ENCODE measurements around the gene DEAF1. TPM values are rescaled to one million over a fixed set of nuclear protein-coding genes. Genes with fewer than 3 reads are reported as not detected.

The DEAF1 gene
- total RNA-seq, 1 experiment from 2014 or later, result 31.9 TPM

DNA sequence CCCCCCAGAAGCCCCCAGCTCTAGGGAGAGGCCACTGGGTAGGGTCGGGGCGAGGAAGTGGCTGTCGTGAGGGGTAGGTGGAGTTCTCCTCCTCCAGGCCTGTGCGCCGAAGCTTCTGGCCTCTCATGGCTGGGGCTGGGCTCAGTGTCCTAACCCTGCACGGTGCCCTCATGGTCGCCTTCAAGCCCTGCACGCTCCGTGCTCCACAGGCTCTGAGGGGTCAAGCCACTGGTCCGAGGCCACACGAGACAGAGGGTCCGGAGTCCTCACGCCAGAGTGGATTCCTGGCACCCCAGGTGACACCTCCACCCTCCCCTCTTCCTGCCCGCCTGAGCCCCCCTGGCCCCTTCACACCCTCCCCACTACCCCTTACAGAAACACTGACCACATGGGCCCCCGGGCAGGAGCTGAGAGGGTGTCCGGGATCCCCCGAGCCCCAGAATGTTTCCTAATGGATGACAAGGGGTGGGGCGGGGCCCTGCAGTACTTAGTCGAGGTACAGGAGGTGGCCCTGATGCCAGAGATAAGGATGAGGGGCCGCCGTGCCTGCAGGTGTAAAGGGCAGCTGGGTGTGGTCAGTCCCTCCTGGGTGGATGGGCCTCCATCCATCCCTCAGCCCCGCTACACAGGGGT, 69.3 kb downstream of the DEAF1 start:
- POLR2A ChIA-PET (ENCODE audit: unreplicated experiment), result no interaction called here
- no peak overlapping the region for H3K27ac ChIP-seq (ENCODE audit: low read length)
- H2AFZ ChIP-seq (ENCODE audit: low read length), result no peak overlapping the region
- H3F3A ChIP-seq (ENCODE audit: low read length, unreplicated experiment), result no peaks in the 10 kb centered on the region
- intact Hi-C loops (cut with micrococcal nuclease), result no loop called here
- H3K4me2 ChIP-seq (ENCODE audit: low read length), result no peak overlapping the region
- H3K4me1 ChIP-seq (ENCODE audit: insufficient read depth, low read length), result peaks cover 7% of the 10 kb centered on the region; the same call in 1 of the 2 replicates
- H3K4me3 ChIP-seq (ENCODE audit: low read length), result no peak overlapping the region
- no TSS peak for BruUV-seq (replicated peaks)
- H3K27me3 ChIP-seq (ENCODE audit: low read length), result no peaks in the 10 kb centered on the region
- DNase-seq (no peak), ATAC-seq (no peak)
- no peak for TF ChIP-seq EZH2 (IDR thresholded peaks at IDR 0.05; ENCODE audit: low read length, unreplicated experiment)
- no peak for TF ChIP-seq EZH2phosphoT487 (IDR thresholded peaks at IDR 0.05; ENCODE audit: borderline replicate concordance, low read length)
- TF ChIP-seq, protein P1, sequence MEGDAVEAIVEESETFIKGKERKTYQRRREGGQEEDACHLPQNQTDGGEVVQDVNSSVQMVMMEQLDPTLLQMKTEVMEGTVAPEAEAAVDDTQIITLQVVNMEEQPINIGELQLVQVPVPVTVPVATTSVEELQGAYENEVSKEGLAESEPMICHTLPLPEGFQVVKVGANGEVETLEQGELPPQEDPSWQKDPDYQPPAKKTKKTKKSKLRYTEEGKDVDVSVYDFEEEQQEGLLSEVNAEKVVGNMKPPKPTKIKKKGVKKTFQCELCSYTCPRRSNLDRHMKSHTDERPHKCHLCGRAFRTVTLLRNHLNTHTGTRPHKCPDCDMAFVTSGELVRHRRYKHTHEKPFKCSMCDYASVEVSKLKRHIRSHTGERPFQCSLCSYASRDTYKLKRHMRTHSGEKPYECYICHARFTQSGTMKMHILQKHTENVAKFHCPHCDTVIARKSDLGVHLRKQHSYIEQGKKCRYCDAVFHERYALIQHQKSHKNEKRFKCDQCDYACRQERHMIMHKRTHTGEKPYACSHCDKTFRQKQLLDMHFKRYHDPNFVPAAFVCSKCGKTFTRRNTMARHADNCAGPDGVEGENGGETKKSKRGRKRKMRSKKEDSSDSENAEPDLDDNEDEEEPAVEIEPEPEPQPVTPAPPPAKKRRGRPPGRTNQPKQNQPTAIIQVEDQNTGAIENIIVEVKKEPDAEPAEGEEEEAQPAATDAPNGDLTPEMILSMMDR (conservative IDR thresholded peaks at IDR 0.05; ENCODE audit: low read depth, low read length), result no peak
- H3K9ac ChIP-seq (ENCODE audit: low read length), result no peak overlapping the region
- no peaks in the 10 kb centered on the region for H3K79me2 ChIP-seq (ENCODE audit: low read length)
- no peaks in the 10 kb centered on the region for H3K9me2 ChIP-seq (replicated peaks; ENCODE audit: low read length)
- H3K9me3 ChIP-seq (ENCODE audit: low read length), result no peaks in the 10 kb centered on the region
- no peaks in the 10 kb centered on the region for H4K20me1 ChIP-seq (ENCODE audit: low read length)
- CTCF ChIA-PET, result no interaction called here
- no peaks in the 10 kb centered on the region for H3K36me3 ChIP-seq (ENCODE audit: low read depth, low read length)

GRCh38 chr11:624705-625635, 70.1 kb downstream of the DEAF1 start, which contains the start of gene CDHR5:
CDHR5 (minus strand) TSS chr11:624955; CDS start chr11:624902, 53 bp downstream.
- intact Hi-C loops (cut with micrococcal nuclease), result no loop called here
- Histone ChIP-seq H2AFZ (ENCODE audit: low read length) (no peak within 1 kb of the TSS), H3K4me3 (ENCODE audit: low read length) (no peak within 1 kb of the TSS), H3K9me3 (ENCODE audit: low read length) (no peaks in the 10 kb centered on the region), H3K79me2 (ENCODE audit: low read length) (no peaks in the 10 kb centered on the region), H3K9ac (ENCODE audit: low read length) (no peak within 1 kb of the TSS), H3F3A (ENCODE audit: low read length, unreplicated experiment) (no peaks in the 10 kb centered on the region), H3K27ac (ENCODE audit: low read length) (no peak within 1 kb of the TSS), H3K4me2 (ENCODE audit: low read length) (no peak within 1 kb of the TSS), H3K27me3 (ENCODE audit: low read length) (no peaks in the 10 kb centered on the region), H3K9me2 (replicated peaks; ENCODE audit: low read length) (no peaks in the 10 kb centered on the region), H4K20me1 (ENCODE audit: low read length) (no peaks in the 10 kb centered on the region), H3K36me3 (ENCODE audit: low read depth, low read length) (no peaks in the 10 kb centered on the region), H3K4me1 (ENCODE audit: insufficient read depth, low read length) (peaks cover 7% of the 10 kb centered on the region; the same call in 1 of the 2 replicates)
- TF ChIP-seq EZH2phosphoT487 (IDR thresholded peaks at IDR 0.05; ENCODE audit: borderline replicate concordance, low read length) (no peak), EZH2 (IDR thresholded peaks at IDR 0.05; ENCODE audit: low read length, unreplicated experiment) (no peak)
- TF ChIP-seq, protein P1 (conservative IDR thresholded peaks at IDR 0.05; ENCODE audit: low read depth, low read length), result no peak
- ChIA-PET CTCF (no interaction called here), POLR2A (ENCODE audit: unreplicated experiment) (no interaction called here)
- no TSS peak for BruUV-seq (replicated peaks)
- ATAC-seq, result no peak
- no peak for DNase-seq

All from PC-3 (cell line).